ENCODE data around the gene TEDC2. TPM values are rescaled to one million over a fixed set of nuclear protein-coding genes. Genes with fewer than 3 reads are reported as not detected.
"Not testable (repeated sequence)": the region's sequence is repeated elsewhere in the genome, so short reads cannot be mapped to it uniquely, and the experiment has no call there.

The TEDC2 gene
- total RNA-seq, 1 donor from 2014 or later = 32.2 TPM

GRCh38 chr16:2432801-2433505 is 27.0 kb upstream of the TEDC2 start:
- Mint-ChIP-seq H3K36me3 (ENCODE audit: insufficient read depth) (peaks cover 13% of the 10 kb centered on the region), H3K4me3 (ENCODE audit: low read depth) (no peak overlapping the region), H3K27me3 (no peaks in the 10 kb centered on the region), H3K9me3 (ENCODE audit: low read depth) (no peaks in the 10 kb centered on the region), H3K27ac (no peak overlapping the region), H3K4me1 (ENCODE audit: low read depth) (peaks cover 11% of the 10 kb centered on the region)
- TF ChIP-seq CTCF (IDR thresholded peaks at IDR 0.05; ENCODE audit: unreplicated experiment) = no peak
- no peak for DNase-seq (ENCODE audit: low spot score, unreplicated experiment)

- H3K27me3 Mint-ChIP-seq = not testable (repeated sequence)
- H3K36me3 Mint-ChIP-seq (ENCODE audit: insufficient read depth) = peaks cover 18% of the 10 kb centered on the region
Measured at GRCh38 chr16:2435236-2435635, 24.7 kb upstream of the TEDC2 start.

GRCh38 chr16:2436110-2436509 is 23.8 kb upstream of the TEDC2 start:
- no peak for TF ChIP-seq CTCF (IDR thresholded peaks at IDR 0.05; ENCODE audit: unreplicated experiment)
- Mint-ChIP-seq H3K27me3 (no peaks in the 10 kb centered on the region), H3K4me1 (ENCODE audit: low read depth) (no peaks in the 10 kb centered on the region), H3K9me3 (ENCODE audit: low read depth) (no peaks in the 10 kb centered on the region), H3K4me3 (ENCODE audit: low read depth) (no peak overlapping the region), H3K36me3 (ENCODE audit: insufficient read depth) (peaks cover 18% of the 10 kb centered on the region), H3K27ac (no peak overlapping the region)
- no peak for DNase-seq (ENCODE audit: low spot score, unreplicated experiment)

More at GRCh38 chr16:2435236-2435635, 24.7 kb upstream of the TEDC2 start:
- DNase-seq (ENCODE audit: low spot score, unreplicated experiment); H3K4me1 Mint-ChIP-seq (ENCODE audit: low read depth); H3K9me3 Mint-ChIP-seq (ENCODE audit: low read depth); H3K27ac Mint-ChIP-seq; H3K4me3 Mint-ChIP-seq (ENCODE audit: low read depth): not testable (repeated sequence)

GRCh38 chr16:2437032-2437790 is 22.7 kb upstream of the TEDC2 start:
- Mint-ChIP-seq H3K27me3 (no peaks in the 10 kb centered on the region), H3K4me1 (ENCODE audit: low read depth) (no peaks in the 10 kb centered on the region), H3K9me3 (ENCODE audit: low read depth) (no peaks in the 10 kb centered on the region), H3K36me3 (ENCODE audit: insufficient read depth) (peaks cover 18% of the 10 kb centered on the region), H3K4me3 (ENCODE audit: low read depth) (no peak overlapping the region), H3K27ac (no peak overlapping the region)
- TF ChIP-seq CTCF (IDR thresholded peaks at IDR 0.05; ENCODE audit: unreplicated experiment) = no peak
- DNase-seq (ENCODE audit: low spot score, unreplicated experiment) = no peak

DNA sequence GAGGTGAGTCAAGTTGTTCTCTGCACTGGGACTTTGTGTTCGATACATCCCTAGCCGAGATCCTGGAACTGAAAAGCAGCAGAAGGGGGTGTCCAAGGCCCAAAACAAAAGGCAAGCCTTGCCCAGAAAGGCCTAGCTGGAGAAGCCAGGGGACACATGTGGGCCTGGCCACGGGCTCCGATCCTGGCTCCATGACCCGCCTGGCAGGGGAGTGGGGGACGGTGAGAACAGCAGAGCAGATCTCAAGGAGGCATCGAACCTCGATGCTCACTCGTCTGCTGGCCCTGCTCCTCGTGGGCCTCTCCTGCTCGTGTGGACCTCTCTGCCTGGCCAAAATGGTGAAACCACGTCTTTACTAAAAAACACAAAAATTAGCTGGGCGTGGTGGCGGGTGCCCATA is 21.8 kb upstream of the TEDC2 start:
- no peak overlapping the region for H3K4me3 Mint-ChIP-seq (ENCODE audit: low read depth)
- H3K9me3 Mint-ChIP-seq (ENCODE audit: low read depth) = no peaks in the 10 kb centered on the region
- DNase-seq (ENCODE audit: low spot score, unreplicated experiment) = no peak
- peaks cover 16% of the 10 kb centered on the region for H3K36me3 Mint-ChIP-seq (ENCODE audit: insufficient read depth)
- no peaks in the 10 kb centered on the region for H3K27me3 Mint-ChIP-seq
- TF ChIP-seq CTCF (IDR thresholded peaks at IDR 0.05; ENCODE audit: unreplicated experiment) = no peak
- H3K27ac Mint-ChIP-seq = no peak overlapping the region
- H3K4me1 Mint-ChIP-seq (ENCODE audit: low read depth) = no peaks in the 10 kb centered on the region
